ENCODE results near the gene CDH22.
A peak's percentile ranks its signal among the peaks of the same experiment; 100 is the strongest.

The CDH22 gene

GRCh38 chr20:46195264-46196036, 112.8 kb downstream of the CDH22 start:
- DNase-seq (ENCODE audit: low read depth in 2 of 2), result no peak

DNA sequence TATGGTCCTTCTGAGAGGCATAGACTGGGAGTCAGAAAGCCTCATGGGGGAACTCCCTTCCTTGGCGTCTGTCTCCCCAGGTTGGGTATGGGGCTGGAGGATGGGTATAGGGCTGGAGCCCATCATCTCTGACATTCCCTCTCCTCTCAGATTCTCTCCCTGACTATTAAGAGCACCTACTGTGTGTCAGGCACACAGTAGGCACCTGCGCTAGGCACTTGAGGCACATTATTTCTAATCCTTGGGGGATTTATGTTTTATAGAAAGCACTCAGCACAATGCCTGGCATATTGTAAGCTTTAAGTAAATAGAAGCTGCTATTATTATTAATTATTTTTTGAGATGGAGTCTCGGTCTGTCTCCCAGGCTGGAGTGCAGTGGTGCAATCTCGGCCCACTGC, 113.9 kb downstream of the CDH22 start:
- DNase-seq (ENCODE audit: low read depth in 2 of 2), result no peak

DNA sequence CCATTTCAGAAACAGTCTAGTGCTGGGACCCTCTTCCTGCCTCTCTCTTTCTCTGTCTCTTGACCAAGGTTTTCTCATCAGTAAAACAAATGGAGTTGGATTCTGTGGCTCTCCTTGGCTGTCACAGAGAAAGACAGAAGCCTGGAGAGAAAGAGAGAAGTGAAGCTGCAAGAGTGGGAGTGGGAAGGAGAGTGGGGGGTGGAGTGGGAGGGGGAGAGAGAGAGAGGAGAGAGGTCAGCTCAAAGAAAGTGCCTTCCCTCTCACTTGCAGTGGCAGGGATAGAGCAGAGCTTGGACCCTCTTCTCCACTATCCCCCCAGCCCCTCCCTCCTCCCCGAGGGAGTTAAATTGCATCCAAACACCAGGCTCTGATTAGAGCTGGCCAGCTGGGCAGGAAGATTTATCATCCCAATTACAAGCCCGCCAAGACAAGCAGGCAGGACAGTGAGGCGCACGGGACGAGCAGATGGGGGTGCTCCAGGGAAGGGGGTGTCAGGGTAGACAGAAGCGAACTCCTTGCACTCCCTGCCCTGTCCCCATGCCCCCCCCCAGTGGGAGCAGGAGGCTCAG, 115.8 kb downstream of the CDH22 start:
- DNase-seq (ENCODE audit: low read depth in 2 of 2), result no peak

- no peak for DNase-seq (ENCODE audit: low read depth in 2 of 2)
Observed at GRCh38 chr20:46191611-46192010, 116.7 kb downstream of the CDH22 start.

DNA sequence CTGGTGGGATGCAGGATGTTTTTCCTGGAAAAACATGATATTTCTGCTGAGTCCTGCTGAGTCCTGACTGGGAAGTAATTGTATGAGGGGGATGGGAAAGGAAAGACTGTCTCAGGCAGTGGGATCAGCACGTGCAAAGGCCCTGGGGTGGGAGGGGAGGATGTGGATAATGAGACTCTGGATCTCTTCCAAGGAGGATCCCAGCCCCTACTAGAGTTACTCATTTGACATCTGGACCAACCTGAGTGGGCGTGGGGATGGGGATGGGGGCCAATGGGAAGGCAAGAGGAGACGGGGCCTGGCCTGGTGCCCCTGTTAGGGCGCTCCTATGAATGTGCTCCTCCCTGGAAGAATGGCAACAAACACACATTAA, 117.1 kb downstream of the CDH22 start:
- DNase-seq (ENCODE audit: low read depth in 2 of 2), result no peak

DNA sequence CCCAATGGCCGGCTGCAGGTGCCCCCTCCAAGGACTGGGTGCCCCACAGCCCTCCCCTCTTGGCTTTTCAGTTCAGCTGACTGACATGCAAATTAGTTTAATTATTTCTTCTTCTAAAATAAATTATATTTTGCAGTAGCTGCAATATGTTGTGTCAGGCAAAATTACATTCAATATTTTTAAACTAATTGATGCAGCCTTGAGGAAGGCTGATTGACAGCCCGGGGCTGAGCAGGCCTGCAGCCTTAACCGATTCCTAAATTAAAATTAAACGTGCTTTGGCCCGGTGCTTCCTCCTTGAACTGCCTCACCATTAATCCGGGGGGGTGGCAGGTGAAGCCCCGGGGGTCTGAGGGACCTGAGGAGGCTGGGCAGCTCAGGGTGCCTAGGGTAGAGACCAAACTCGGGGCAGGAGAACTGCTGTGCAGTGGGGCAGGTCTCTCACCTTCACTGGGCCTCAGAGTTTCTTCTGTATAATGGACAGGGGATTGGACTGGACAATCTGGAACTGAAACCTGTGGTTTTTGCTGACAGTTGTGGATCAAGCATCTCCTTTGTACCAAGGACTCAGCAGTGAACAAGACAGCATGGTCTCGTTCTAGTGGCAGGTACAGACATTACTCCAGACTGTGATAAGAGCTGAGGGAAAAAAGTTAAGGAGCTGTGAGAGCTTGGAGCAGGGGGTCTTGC, 117.7 kb downstream of the CDH22 start:
- DNase-seq (ENCODE audit: low read depth in 2 of 2), result no peak

DNA sequence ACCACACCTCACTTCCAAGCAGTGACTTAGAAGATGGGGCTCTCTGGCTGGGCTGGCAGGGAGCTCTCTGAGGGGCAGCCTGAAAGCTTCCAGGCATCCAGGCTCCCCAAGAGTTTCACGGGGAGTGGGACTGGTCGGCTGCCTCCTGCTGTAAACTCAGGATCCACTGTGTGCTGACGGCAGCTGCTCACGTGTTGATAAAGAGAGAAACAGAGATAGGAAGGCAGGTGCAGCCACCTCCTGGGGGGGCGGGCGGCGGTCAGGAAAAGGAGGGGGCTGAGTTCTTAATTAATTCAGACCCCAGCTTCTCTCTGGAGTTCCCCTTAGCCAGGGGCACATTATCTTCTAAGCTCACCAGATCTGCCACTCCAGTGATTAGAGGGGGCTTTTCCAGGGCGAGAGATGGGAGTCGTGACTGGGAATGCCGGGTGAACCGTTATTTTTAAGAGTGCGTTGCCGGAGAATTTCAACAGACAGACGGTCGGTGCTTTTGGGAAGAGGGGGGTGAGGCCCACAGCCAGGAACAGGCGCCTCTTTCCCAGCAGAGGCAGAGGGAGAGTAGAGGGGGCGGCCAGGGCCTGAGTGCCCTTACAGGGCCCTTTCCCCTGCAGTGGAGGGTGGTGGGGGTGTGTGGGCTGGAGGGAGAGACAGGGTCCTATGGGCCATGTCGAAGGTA, 119.3 kb downstream of the CDH22 start:
- DNase-seq (ENCODE audit: low read depth in 2 of 2), result no peak

GRCh38 chr20:46186210-46186609, 122.1 kb downstream of the CDH22 start:
- DNase-seq (ENCODE audit: low read depth in 2 of 2), result no peak

- no peak for DNase-seq (ENCODE audit: low read depth in 2 of 2)
Observed at GRCh38 chr20:46185353-46185752, 122.9 kb downstream of the CDH22 start.

DNA sequence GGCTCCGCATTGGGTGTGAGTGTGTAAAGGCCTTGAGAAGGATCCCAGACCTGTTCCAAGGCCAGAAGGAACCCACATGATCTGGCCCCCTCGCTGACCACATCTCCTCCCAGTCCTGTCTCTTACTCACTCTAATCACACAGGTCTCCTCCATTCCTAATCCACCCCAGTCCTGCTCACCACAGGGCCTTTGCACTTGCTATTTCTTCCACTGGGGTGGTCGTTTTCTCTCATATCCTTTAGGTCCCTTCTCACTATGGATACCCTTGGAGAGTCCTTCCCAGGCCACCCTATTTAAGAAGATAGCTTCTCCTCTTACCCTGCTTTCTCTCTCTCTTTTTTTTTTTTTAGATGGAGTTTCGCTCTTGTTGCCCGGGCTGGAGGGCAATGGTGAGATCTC, 124.5 kb downstream of the CDH22 start:
- DNase-seq (ENCODE audit: low read depth in 2 of 2), result no peak

GRCh38 chr20:46182276-46183200, 125.8 kb downstream of the CDH22 start:
- DNase-seq (ENCODE audit: low read depth in 2 of 2), result no peak

DNA sequence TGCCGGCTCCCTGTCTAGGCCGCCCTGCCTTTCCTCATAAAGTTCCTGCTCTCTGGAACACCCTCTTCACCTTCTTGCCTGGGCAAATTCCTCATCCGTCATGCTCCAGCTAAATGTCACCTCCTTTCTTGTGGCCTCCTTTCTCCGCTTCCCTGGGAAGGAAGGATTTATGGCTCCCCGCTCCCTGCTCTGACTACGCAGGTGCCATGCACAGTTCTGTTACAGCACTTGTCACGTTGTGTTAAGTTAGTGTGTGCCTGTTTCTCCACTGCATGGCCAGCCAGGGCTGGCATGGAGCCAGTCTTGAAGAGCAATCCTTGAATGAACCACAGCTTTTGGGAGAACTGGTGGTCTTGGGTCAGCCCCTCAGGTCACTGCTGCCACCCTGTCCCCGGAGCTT, 128.4 kb downstream of the CDH22 start:
- no peak for DNase-seq (ENCODE audit: low read depth in 2 of 2)

GRCh38 chr20:46178891-46179290, 129.4 kb downstream of the CDH22 start:
- no peak for DNase-seq (ENCODE audit: low read depth in 2 of 2)

GRCh38 chr20:46177768-46178167, 130.5 kb downstream of the CDH22 start:
- no peak for DNase-seq (ENCODE audit: low read depth in 2 of 2)

GRCh38 chr20:46176739-46177378, 131.4 kb downstream of the CDH22 start:
- no peak for DNase-seq (ENCODE audit: low read depth in 2 of 2)

GRCh38 chr20:46175127-46175494, 133.2 kb downstream of the CDH22 start:
- no peak for DNase-seq (ENCODE audit: low read depth in 2 of 2)

GRCh38 chr20:46174469-46175126, 133.7 kb downstream of the CDH22 start:
- DNase-seq (ENCODE audit: low read depth in 2 of 2), result peak; percentile 26 to 38

DNA sequence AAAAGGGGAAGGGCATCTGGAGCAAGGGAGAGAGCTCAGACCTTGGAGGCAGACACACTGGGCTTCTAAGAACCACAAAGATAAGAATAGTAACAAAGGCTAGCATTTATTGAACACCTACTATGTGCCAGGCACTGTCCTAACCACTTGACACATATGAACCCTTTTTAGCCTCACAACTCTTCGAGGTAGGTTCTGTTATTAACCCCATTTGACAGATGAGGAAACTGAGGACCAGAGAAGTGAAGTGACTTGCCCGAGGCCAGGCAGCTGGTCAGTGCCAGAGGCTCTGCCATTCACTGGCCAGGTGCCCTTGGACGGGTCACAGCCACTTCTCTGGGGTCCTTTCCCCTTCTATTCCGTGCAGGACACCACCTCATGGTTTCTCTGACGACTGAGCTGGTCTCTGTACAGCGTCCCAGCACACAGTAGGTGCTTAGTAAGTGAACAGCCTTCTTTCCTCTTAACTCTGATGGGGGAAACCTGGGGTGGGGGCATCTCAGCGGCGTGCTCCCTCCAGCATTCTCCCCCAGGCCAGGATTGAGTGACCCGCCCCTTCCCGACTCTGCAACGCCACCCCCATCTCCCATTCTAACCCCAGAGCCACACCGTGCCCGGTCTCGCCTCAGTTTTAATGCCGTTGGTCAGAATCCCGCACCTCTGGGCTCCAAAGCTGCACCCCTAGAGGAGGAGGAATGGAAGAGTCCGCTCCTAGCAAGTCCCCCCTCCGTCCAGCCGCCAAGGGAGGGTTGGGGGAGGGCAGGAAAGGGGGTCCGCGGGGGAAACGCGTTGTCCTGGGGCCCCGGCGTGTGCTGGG, 134.4 kb downstream of the CDH22 start:
- no peak for DNase-seq (ENCODE audit: low read depth in 2 of 2)

DNA sequence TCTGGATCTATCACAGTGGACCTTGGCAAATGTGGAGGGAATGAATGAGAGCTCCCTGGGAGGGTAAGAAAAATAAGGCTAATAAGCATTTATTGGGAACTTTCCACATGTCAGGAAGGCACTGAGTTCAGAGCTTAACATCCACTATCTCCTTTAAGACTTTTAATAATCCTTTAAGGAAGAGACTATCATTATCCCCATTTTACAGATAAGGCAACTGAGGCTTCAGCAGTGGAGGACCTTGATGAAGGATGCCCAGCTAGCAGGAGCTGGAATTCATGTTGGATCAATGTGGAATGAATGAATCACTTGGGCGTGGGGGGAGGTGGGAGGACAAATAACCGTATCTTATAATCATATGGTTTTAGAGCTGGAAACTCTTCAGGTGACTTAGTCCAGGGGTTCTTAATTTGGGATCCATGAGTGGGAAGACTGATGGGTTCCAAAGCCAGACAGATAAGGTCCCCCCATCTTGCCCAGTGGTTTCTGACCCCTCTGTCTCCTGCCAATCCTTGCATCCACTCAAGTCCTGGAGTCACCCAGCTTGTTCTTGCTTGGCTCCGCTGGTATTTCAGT, 135.2 kb downstream of the CDH22 start:
- no peak for DNase-seq (ENCODE audit: low read depth in 2 of 2)
